ENCODE measurements around the gene PDSS1. TPM values are rescaled to one million over a fixed set of nuclear protein-coding genes. Genes with fewer than 3 reads are reported as not detected.
A peak's percentile ranks its signal among the peaks of the same experiment; 100 is the strongest.
"Not testable (repeated sequence)": the region's sequence is repeated elsewhere in the genome, so short reads cannot be mapped to it uniquely, and the experiment has no call there.

PDSS1 gene
- total RNA-seq (2014; rRNA removed; shearing (Covaris generic)) = 13.9 and 19.5 TPM in 2 replicates

GRCh38 chr10:26697163-26697921 lies at the start of gene PDSS1:
Gene PDSS1 (plus strand): TSS chr10:26697701. CDS start chr10:26697712, 11 bp downstream.
- peaks cover 12% of the 10 kb centered on the region for H3K36me3 ChIP-seq
- H3K4me3 ChIP-seq = peak within 1 kb of the TSS; percentile 96
- no peaks in the 10 kb centered on the region for H3K9me3 ChIP-seq (replicated peaks)
- peaks cover 4% of the 10 kb centered on the region; the same call in 1 of the 2 replicates for H3K27me3 ChIP-seq (replicated peaks)
- peaks cover 7% of the 10 kb centered on the region for H3K4me1 ChIP-seq (replicated peaks)
- peak; percentile 67 to 82 for DNase-seq (ENCODE audit: low read depth in 1 of 2, low spot score in 2 of 2)
- peak within 1 kb of the TSS; percentile 77 for H3K27ac ChIP-seq

- not testable (repeated sequence) for H3K4me3 ChIP-seq; DNase-seq (ENCODE audit: low read depth in 1 of 2, low spot score in 2 of 2); H3K4me1 ChIP-seq (replicated peaks); H3K27ac ChIP-seq; H3K36me3 ChIP-seq; H3K9me3 ChIP-seq (replicated peaks); H3K27me3 ChIP-seq (replicated peaks)
These were observed 49.3 kb upstream of the PDSS1 start for GRCh38 chr10:26648245-26648636.

- Histone ChIP-seq H3K27ac (no peak overlapping the region), H3K9me3 (replicated peaks) (no peaks in the 10 kb centered on the region), H3K36me3 (no peaks in the 10 kb centered on the region), H3K27me3 (replicated peaks) (no peaks in the 10 kb centered on the region), H3K4me3 (no peak overlapping the region), H3K4me1 (replicated peaks) (no peaks in the 10 kb centered on the region)
- DNase-seq (ENCODE audit: low read depth in 1 of 2, low spot score in 2 of 2) = no peak
These were observed 47.1 kb upstream of the PDSS1 start for GRCh38 chr10:26650406-26650805.

- H3K36me3 ChIP-seq; H3K27ac ChIP-seq; H3K4me1 ChIP-seq (replicated peaks); DNase-seq (ENCODE audit: low read depth in 1 of 2, low spot score in 2 of 2); H3K4me3 ChIP-seq; H3K27me3 ChIP-seq (replicated peaks); H3K9me3 ChIP-seq (replicated peaks): not testable (repeated sequence)
These were observed 46.0 kb upstream of the PDSS1 start for GRCh38 chr10:26651476-26651875.

GRCh38 chr10:26653004-26653403 lies 44.5 kb upstream of the PDSS1 start:
- H3K27ac ChIP-seq = no peak overlapping the region
- no peak for DNase-seq (ENCODE audit: low read depth in 1 of 2, low spot score in 2 of 2)
- no peaks in the 10 kb centered on the region for H3K4me1 ChIP-seq (replicated peaks)
- no peaks in the 10 kb centered on the region for H3K27me3 ChIP-seq (replicated peaks)
- no peaks in the 10 kb centered on the region for H3K9me3 ChIP-seq (replicated peaks)
- no peaks in the 10 kb centered on the region for H3K36me3 ChIP-seq
- H3K4me3 ChIP-seq = no peak overlapping the region

GRCh38 chr10:26655746-26656145 lies 41.8 kb upstream of the PDSS1 start:
- Histone ChIP-seq H3K27ac (no peak overlapping the region), H3K4me3 (no peak overlapping the region), H3K4me1 (replicated peaks) (no peaks in the 10 kb centered on the region), H3K36me3 (no peaks in the 10 kb centered on the region), H3K27me3 (replicated peaks) (no peaks in the 10 kb centered on the region), H3K9me3 (replicated peaks) (no peaks in the 10 kb centered on the region)
- no peak for DNase-seq (ENCODE audit: low read depth in 1 of 2, low spot score in 2 of 2)

GRCh38 chr10:26662864-26663263 lies 34.6 kb upstream of the PDSS1 start:
- DNase-seq (ENCODE audit: low read depth in 1 of 2, low spot score in 2 of 2) = no peak
- H3K9me3 ChIP-seq (replicated peaks) = no peaks in the 10 kb centered on the region
- H3K27me3 ChIP-seq (replicated peaks) = 0 out of 2 replicates have a peak, but pooled peaks cover 3% of the 10 kb centered on the region
- no peak overlapping the region for H3K4me3 ChIP-seq
- H3K4me1 ChIP-seq (replicated peaks) = no peaks in the 10 kb centered on the region
- no peaks in the 10 kb centered on the region for H3K36me3 ChIP-seq
- H3K27ac ChIP-seq = no peak overlapping the region

GRCh38 chr10:26665080-26666048 lies 32.1 kb upstream of the PDSS1 start:
- H3K27ac ChIP-seq = no peak overlapping the region
- H3K36me3 ChIP-seq = no peaks in the 10 kb centered on the region
- no peak overlapping the region for H3K4me3 ChIP-seq
- no peaks in the 10 kb centered on the region for H3K4me1 ChIP-seq (replicated peaks)
- no peak for DNase-seq (ENCODE audit: low read depth in 1 of 2, low spot score in 2 of 2)
- 0 out of 2 replicates have a peak, but pooled peaks cover 3% of the 10 kb centered on the region for H3K27me3 ChIP-seq (replicated peaks)
- H3K9me3 ChIP-seq (replicated peaks) = no peaks in the 10 kb centered on the region

- Histone ChIP-seq H3K4me3 (no peak overlapping the region), H3K27ac (no peak overlapping the region), H3K4me1 (replicated peaks) (no peaks in the 10 kb centered on the region), H3K27me3 (replicated peaks) (no peaks in the 10 kb centered on the region), H3K9me3 (replicated peaks) (no peaks in the 10 kb centered on the region), H3K36me3 (no peaks in the 10 kb centered on the region)
- no peak for DNase-seq (ENCODE audit: low read depth in 1 of 2, low spot score in 2 of 2)
These were observed 21.6 kb upstream of the PDSS1 start for GRCh38 chr10:26675873-26676257.

- Histone ChIP-seq H3K9me3 (replicated peaks) (no peaks in the 10 kb centered on the region), H3K27me3 (replicated peaks) (peaks cover 3% of the 10 kb centered on the region; the same call in 1 of the 2 replicates), H3K27ac (no peak overlapping the region)
These were observed 17.9 kb upstream of the PDSS1 start for GRCh38 chr10:26679588-26679987.

GRCh38 chr10:26681076-26681475 lies 16.4 kb upstream of the PDSS1 start:
- peaks cover 3% of the 10 kb centered on the region; the same call in 1 of the 2 replicates for H3K27me3 ChIP-seq (replicated peaks)
- no peak overlapping the region for H3K4me3 ChIP-seq
- no peaks in the 10 kb centered on the region for H3K9me3 ChIP-seq (replicated peaks)
- H3K36me3 ChIP-seq = no peaks in the 10 kb centered on the region
- no peaks in the 10 kb centered on the region for H3K4me1 ChIP-seq (replicated peaks)
- H3K27ac ChIP-seq = no peak overlapping the region
- no peak for DNase-seq (ENCODE audit: low read depth in 1 of 2, low spot score in 2 of 2)

More at GRCh38 chr10:26679588-26679987, 17.9 kb upstream of the PDSS1 start:
- Histone ChIP-seq H3K36me3 (no peaks in the 10 kb centered on the region), H3K4me1 (replicated peaks) (no peaks in the 10 kb centered on the region), H3K4me3 (no peak overlapping the region)
- DNase-seq (ENCODE audit: low read depth in 1 of 2, low spot score in 2 of 2) = no peak

- H3K27ac ChIP-seq; DNase-seq (ENCODE audit: low read depth in 1 of 2, low spot score in 2 of 2); H3K36me3 ChIP-seq; H3K27me3 ChIP-seq (replicated peaks); H3K4me1 ChIP-seq (replicated peaks); H3K9me3 ChIP-seq (replicated peaks); H3K4me3 ChIP-seq: not testable (repeated sequence)
These were observed 15.5 kb upstream of the PDSS1 start for GRCh38 chr10:26681971-26682370.

GRCh38 chr10:26682931-26683330 lies 14.6 kb upstream of the PDSS1 start:
- H3K9me3 ChIP-seq (replicated peaks) = no peaks in the 10 kb centered on the region
- H3K27me3 ChIP-seq (replicated peaks) = peaks cover 3% of the 10 kb centered on the region; the same call in 1 of the 2 replicates
- DNase-seq (ENCODE audit: low read depth in 1 of 2, low spot score in 2 of 2) = no peak
- no peak overlapping the region for H3K4me3 ChIP-seq
- H3K36me3 ChIP-seq = no peaks in the 10 kb centered on the region
- no peaks in the 10 kb centered on the region for H3K4me1 ChIP-seq (replicated peaks)
- no peak overlapping the region for H3K27ac ChIP-seq
